Measurements from ENCODE around the gene GCSAM.
A peak's percentile ranks its signal among the peaks of the same experiment; 100 is the strongest.

GCSAM gene

DNA sequence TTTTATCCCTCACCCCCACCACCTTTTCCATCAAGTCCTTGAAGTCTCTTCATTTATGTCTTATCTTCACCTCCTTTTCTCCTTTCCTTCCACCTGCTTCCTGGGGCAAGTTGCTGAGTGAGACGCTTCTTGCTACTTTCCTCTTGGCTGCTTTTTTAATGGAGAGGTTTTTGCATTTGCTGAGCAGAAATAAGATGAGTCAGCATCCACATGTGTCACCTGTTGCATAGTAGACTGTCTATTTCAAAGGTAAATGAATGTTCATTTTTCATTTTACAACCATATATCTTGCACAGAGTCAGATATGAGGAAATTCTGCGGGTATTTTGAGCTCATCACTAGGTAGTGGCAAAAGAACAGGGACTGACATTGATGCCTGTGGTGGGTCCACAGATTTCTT lies 28.3 kb downstream of the GCSAM start:
- no peak for DNase-seq (ENCODE audit: low read depth)

DNA sequence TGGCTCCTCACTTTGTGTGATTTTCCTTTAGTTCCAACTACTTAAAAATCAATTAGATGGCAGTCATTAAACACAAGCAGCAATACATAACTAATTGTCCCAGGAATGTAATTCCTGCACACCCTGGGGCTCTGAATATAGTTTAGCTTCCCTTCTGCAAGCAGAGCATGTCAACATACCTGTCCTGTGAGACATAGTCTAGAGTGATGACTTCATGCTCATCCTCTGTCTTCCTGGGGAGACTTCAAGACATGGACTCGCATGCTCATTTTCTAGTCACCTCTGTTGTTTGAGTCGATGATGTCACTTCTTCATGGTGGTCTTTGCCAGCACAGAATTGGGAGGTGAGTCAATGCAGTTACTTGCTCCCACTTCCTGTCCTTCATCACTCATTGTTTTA lies 31.1 kb downstream of the GCSAM start:
- DNase-seq (ENCODE audit: low read depth) = peak; percentile 88

DNA sequence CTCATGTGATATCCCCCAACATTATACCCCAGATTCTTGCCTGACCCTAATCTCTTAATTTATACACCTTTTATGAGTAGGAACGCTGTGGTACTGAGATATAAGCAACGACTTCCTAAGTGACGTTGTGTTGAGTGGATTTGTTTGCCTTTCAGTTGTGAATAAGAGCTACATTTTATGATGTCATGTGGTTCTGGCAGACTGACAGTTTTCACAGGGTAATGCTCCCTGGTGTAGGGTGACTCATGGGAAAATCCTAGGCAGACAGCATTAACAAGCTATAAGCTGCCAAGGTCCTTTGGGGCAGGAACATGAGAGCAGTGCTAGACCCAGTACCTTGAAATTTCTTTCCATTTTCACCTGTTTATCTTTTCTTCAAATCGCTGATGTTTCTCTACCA lies 35.7 kb downstream of the GCSAM start:
- peak; percentile 99 for DNase-seq (ENCODE audit: low read depth)

DNA sequence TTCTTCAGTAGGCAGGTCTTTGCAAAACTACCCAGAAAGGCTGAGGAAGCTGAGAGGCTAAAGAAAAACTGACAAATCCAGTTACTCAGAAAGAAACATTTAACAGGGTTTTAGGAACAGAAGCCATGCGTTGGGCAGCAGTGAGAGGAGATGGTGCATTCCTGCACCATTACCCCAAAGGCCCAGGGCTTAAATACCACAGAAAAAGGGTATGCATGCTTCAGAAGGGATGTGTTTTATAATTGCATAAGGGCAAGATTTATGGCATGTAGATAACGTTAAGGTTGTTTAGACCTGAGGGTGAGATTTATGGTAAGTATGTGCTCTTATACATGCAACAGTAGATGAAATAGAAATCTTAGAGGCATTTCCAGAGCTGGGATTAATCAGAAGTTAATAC lies 36.9 kb downstream of the GCSAM start:
- DNase-seq (ENCODE audit: low read depth) = no peak

DNA sequence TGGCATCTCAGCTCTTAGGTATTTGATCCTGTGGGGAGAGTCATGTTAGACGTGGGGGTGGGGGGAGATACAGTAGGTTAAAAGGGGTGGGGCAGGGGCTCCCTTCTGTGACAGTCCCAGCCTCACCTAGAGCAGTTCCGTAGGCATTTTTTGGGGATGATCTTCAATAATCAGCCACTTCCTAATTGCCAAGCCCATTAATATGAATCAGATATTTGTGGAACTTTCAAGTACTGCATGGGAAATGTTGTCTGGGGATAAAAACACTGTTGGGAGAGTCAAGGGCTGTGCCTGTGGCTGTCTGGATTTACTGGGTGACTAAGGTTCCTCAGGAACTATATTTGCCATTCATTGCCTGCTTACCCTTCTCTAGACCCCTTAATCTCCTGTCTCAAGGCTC lies 37.3 kb downstream of the GCSAM start:
- no peak for DNase-seq (ENCODE audit: low read depth)

DNA sequence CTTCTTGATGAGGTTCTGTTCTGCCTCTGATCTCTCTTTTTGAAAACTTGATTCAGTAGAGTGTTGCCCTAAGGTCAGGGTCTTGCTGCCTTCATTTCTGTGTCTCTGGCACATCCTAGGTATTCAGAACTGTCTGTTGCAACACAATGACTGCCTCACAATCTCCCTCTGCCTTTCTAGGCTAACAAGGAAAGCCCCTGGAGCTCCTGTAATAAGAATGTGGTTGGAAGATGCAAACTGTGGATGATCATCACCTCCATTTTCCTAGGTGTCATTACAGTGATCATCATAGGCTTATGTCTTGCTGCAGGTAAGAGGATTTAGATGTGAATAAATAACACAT lies 39.9 kb downstream of the GCSAM start:
- DNase-seq (ENCODE audit: low read depth) = no peak

DNA sequence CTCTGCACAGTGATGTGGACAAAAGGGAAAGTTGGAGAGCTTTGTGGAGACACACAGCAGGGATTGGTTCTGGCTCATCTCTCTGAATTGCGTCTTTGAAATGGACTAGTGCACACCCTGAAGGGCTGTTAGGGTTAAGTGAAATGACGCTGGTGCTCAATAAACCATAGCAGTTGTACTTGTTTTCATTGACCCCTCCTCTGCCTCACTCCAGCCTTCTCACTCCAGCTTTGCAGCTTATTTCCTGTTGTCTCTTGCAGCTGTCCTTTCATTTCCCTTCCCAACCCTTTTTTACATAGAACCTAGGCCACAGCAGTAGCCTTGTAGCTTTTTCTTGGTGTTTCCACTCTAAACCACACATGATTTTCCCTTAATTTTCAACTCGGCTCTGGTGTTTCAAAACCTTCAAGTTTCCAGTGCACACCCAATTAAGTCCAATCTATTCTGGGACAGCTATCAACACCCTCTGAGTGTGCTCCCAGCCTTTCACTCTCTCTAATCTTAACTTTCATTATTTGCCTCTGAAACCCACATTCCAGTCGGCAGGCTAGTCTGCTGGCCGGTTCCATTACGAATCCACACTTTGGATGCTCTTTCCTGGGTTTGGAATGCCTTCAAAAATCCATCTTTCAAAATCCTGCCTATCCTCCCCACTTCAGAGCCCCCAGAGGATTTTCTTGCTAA lies 40.4 kb downstream of the GCSAM start:
- no peak for DNase-seq (ENCODE audit: low read depth)

DNA sequence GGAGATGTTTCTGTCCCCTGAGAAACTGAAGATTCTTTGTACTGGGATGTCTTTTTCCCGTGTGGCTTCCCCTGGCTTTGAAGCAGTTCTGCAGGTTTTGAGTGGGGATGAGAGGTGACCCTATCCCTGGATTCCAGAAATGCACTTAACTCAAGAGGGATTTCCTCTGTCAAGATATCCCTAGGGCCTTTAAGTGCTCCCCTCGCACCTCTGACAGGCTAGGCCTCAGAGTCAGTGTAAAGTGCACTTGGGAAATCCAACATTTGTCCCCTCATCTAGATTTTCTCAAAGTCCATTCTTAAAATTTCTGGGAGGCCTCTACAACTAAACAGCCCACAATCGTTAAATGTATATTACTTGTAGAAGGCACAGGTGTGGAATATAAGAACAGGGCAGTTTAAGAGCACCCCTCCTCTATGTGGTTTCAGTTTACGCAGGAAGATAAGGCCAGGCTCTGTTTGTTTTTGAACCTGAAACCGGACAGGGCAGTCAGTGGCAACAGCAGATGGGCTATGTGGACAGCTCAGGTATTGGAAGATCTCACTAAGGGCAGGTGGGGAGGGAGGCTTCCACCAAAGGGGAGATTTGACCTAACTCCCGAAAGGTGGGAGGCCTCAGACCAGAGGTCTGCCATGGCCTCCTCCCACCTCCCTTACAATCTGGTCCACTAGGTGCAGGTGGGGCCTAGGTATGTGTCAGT lies 42.0 kb downstream of the GCSAM start:
- DNase-seq (ENCODE audit: low read depth) = no peak

DNA sequence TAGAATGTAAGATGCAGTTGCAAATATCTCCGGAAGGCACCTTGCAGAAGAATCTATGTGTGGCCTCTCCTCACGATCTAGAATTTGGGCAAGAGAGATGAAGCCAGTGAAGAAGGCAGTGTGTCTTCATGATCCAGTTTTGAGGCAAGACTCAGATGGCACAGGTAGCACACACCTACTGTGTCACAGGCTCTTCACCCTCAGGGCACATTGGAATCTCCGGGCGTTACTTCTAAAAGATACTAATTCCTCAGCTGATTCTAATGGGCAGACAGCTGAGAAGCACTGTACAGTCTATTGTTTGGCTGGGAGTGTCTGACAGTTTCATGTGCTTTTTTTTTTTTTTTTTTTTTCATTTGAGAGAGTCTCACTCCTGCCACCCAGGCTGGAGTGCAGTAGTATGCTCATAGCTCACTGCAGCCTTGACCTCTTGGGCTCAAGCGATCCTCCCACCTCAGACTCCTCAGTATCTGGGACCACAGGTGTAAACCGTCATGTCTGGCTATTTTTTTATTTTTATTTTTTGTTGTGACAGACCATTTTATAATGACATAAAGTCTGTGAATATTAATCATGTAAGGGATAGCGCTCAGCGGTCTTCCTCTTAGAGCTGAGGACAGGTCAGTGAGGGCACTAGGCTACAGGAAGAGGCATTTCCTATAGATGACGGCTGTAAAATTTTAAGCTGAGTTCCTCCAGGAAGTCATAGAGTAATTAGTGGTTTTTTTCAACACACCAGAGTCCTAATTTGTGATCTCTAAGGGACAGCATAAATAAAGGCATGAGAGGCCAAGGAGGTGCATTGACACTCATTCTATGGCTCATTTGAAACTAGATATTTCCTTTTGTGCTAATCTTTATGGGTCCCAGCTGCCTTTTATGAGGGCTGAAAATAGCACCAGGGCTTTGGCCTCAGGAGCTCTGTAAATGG lies 42.8 kb downstream of the GCSAM start:
- no peak for DNase-seq (ENCODE audit: low read depth)

DNA sequence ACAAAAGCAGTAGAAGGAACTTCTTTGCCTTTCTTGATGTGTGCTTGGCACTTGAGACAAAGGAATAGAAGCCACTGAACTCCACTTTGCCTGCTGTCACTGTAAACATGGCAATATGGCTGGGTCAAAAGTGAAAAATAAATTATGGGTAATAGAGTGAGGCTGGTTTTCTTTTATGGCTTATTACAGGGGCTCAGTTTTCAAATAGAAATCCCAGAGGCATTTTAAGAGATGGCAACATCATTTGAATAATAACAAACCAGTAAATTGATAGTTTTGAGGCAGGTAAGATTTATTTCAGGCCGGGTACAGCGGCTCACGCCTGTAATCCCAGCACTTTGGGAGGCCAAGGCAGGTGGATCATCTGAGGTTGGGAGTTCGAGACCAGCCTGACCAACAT lies 44.1 kb downstream of the GCSAM start:
- DNase-seq (ENCODE audit: low read depth) = no peak

DNA sequence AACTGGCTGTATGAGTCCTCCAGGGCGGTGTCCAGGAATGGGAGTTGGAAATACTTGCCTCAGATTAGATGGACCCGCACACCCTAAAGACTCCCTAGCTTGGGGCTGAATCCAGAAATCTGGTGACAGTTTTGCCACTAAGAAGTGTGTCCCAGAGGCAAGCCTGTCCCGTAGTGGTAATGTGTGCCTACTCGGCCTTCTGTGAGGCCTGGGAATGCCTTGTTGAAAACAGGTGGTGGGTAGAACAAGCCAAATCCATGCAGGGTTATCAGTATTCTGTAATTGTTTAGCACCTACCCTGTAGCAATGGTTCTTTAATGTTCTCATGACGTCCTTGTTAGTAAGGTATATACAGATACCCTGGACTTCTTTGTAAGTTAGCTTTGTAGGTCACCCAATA lies 45.3 kb downstream of the GCSAM start:
- no peak for DNase-seq (ENCODE audit: low read depth)

DNA sequence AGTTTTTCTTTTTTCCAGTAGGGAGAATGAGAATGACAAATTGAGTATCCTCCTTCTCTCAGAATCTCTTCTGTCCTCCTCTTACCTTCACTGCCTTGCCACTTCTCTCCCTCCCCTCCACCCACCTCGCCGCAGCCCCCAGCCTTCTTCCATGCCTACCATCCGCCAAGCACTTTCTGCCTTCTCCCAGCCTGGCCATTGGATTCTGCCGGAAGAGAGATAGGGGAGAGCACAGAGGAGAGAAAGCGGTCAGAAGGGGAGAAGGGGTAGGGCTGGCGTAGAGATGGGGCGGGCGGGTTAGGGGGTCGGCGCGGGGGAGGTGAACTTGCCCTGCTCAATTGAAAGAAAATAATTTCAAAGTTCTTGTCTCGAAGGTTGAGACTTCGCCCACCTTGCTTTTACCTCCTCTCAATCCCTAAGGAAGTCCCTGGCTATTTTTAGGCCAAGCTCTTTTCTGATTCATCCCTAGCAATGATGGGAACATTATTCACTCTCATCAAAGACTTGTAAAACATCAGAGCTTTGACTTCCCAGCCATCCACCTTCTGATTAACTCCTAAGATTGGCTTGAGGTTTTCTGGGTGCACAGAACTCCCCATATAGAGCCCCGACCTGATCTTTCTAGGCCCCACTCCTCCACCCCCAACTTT lies 46.0 kb downstream of the GCSAM start:
- no peak for DNase-seq (ENCODE audit: low read depth)

DNA sequence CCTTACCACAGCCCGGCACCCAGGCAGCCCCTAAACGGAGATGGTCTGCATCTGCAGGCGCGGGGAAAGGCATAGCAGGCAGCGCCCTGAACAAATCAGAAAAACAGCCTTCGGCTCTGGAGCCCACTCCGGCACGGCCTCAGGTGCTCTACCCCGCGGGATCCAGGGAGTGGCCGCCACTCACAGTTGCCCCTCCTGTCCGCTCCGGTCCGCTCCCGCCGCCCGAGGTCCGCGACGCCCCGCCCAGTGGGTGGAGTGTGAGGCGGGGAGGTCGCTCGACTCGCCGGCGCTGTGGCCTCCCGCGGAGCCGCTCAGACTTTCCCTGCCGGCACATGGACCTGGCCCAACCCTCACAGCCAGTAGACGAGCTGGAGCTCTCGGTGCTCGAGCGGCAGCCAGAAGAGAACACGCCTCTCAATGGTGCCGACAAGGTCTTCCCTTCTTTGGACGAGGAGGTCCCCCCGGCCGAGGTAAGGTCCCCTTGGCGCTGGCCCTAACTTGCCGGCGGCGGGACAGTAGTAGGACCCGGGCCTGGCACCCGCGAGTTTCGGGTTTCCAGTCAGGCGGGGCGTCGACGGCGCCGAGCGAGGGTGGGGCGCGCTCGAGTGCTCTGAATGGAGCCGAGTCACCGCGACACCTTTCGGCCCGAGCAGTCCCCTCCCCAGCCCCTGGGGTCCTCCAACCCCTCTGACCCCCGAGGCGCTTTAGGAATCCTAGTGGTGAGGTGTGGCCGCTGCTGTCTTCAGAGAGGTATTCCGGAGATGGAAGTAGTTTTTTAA lies 46.8 kb downstream of the GCSAM start, which contains the start of gene C3orf52:
TSS of gene C3orf52 (plus strand) at position 314 of the 779 bp plus-strand sequence. CDS start at position 333, 19 bp downstream.
- peak; percentile 53 for DNase-seq (ENCODE audit: low read depth)

DNA sequence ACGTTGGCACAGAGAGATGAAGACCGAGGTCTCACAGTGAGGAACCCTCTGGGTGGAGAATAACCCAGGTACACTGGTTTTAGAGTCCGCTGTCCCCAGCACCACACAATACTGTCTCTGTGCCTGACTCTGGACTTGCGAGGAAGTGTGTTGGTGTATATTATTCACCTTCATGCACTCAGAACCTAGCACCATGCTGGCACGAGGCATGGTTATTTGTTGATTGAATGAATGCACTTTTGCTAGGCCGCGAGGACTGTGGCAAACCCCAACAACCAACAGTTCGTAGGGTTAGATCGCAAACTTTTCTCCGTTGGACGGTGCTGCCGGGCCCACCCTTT lies 47.3 kb downstream of the GCSAM start:
- no peak for DNase-seq (ENCODE audit: low read depth)

DNA sequence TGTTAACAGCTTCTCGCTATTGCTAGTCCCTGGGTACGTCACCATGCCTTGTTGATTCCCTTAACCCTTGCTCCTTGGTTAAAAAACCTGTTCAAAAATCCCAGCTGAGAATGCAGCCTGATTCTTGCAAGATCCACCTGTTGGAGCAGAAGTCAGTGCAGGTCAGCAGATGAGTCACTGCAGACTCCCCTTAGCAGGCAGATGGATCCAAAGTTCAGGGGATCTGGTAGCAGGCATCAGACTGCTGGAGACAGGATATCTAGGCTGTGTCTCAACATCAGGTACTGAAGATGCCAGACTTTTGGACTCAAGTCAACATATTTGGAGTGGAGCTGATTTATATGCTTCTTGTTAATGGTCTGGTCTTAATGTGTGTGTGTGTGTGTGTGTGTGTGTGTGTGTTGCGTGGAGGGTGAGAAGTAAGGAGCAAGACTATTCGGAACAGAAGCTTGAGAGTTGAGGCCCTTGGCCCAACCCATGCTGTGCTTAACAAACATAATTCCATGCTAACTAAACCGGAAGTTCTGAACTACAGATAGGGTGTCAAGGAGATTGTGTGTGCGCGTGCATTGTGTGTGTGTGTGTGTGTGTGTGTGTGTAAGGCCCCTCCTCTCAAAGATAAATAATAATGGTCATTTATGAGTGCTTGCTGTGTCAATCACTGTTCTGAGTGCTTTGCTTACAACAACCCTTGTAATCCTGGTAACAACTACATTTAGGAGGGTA lies 47.9 kb downstream of the GCSAM start:
- DNase-seq (ENCODE audit: low read depth) = no peak

DNA sequence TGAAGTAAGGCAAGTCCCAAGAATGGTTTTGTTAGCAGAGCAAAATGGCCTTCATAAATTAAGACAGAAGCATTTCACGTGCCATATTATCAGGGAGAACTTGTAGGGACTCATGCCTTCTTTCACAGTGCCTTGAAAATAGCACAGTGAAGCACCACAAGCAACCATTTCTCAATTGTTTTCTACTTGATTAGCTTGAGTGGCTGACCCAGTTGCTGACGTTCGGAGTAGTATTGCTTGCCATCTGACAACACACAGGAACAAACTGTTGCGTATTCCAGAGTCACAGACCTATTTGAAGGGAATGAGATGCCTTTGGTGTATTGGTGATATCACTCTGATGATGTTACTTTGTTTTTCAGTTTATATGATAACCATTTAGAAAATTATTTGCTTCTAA lies 49.8 kb downstream of the GCSAM start:
- no peak for DNase-seq (ENCODE audit: low read depth)

DNA sequence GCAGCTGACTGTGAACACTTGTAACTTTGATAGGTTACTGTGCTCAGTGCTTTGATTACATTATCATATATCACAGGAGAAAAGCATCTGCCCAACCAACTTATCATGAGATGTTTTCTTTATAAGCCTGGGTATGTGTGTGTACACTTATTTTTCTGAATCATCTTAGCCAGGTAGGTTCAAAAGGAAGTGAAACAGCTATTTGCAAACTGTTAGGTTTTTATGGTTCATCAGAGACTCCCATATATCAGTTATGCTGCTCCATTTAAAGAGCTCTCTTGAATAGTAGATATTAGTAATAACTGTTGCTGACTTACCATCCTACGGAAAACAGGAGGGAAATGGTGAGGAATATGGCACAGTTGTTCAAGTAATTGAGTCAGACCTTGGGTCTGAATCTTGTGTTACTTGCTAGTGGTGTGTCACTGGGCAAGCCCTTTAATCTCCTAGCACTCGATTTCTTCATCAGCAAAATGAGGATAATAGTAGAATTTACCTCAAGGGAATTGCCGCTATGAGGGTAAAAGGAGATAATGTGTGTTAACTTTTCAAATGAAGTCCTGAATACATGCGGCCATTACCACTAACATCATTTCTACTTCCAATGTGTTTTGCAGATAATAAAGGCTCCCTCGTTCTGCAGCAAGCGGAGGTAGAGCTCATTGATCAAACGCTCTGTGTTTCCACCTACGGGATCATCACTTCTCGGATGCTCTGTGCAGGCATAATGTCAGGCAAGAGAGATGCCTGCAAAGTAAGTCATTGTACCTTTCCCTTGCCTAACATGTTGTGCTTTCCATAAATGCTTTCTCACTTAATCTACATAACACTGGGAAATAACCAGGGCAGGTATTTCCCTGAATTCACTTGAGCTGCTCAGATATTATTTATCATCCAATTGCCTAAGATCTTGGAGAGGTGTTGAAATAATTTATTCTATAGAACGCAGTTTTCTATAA lies 54.6 kb downstream of the GCSAM start:
- DNase-seq (ENCODE audit: low read depth) = no peak

DNA sequence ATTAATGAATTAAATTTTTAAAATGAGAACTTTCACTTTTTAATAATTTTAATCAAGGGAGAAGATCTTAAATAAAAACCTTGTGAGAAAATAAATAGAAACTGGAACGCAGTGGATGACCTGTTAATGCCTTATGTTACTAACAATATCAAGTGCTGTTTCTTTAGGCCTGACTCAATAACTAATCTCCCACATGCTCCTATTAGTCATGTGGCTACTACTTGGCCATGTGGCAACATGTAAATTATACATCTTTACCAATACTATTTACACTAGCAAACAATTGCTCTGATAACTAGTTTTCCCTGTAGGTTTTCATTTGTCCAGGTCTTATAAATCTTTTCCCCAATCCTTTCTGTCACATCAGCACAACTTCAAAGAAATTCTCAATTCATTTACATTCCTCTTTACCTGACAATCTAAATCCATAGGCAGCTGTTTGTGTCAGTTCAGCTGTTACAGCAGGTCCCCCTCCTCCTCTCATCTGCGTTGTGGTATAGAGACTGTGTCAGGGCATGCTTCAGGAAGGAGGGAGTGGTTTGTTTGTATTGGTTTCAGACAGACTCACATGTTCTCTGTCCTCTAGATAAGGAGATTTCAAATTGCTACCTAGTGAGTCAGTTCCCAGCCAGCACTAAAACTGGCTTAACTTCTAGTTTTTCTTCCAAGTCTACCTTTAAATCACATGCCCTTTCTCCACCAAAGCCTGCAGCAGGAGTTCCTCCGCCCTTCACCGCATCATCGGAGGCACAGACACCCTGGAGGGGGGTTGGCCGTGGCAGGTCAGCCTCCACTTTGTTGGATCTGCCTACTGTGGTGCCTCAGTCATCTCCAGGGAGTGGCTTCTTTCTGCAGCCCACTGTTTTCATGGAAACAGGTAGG lies 58.2 kb downstream of the GCSAM start:
- peak; percentile 95 for DNase-seq (ENCODE audit: low read depth)

DNA sequence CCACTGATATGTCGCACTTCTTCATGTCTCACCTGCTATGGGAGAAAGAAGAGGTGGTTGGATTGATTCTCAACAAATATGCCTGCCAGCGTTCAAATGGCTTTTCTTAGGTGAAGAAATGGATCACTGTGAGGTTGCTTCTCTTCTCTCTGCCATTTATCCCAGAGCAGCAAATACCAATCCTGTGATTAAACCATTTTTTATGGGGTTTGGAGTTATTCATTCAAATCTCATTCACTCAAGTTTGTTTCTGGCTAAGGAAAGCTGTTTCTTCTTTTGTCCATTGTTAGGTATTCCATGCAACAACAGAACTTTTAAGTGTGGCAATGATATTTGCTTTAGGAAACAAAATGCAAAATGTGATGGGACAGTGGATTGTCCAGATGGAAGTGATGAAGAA lies 59.0 kb downstream of the GCSAM start:
- no peak for DNase-seq (ENCODE audit: low read depth)
